ENCODE data around the gene ENOX1. TPM values are rescaled to one million over a fixed set of nuclear protein-coding genes. Genes with fewer than 3 reads are reported as not detected.

The ENOX1 gene
- total and polyA plus RNA-seq, 2 of the 13 experiments (the other 11 are each of a cell fraction or from before 2014, with no cell fraction given), result not detected

DNA sequence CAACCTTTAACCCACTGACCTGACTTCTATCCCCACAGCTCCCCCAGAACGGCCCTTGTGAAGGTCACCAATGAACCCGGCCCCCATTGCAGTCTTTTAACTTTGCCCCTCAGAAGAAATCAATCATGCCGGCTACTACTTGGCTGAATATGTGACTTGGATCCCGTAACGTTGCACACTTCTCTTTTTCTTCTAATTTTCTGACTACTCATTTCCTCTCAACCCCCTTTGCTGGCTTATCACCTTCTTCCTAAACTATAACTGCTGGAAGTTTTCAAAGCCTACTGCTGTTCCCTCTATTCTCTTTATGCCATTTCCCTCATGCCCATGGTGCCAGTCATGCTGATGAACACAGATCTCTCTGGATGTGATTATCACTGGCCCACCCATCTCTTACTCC is 395.7 kb downstream of the ENOX1 start (continued):
- TF ChIP-seq, protein P1, sequence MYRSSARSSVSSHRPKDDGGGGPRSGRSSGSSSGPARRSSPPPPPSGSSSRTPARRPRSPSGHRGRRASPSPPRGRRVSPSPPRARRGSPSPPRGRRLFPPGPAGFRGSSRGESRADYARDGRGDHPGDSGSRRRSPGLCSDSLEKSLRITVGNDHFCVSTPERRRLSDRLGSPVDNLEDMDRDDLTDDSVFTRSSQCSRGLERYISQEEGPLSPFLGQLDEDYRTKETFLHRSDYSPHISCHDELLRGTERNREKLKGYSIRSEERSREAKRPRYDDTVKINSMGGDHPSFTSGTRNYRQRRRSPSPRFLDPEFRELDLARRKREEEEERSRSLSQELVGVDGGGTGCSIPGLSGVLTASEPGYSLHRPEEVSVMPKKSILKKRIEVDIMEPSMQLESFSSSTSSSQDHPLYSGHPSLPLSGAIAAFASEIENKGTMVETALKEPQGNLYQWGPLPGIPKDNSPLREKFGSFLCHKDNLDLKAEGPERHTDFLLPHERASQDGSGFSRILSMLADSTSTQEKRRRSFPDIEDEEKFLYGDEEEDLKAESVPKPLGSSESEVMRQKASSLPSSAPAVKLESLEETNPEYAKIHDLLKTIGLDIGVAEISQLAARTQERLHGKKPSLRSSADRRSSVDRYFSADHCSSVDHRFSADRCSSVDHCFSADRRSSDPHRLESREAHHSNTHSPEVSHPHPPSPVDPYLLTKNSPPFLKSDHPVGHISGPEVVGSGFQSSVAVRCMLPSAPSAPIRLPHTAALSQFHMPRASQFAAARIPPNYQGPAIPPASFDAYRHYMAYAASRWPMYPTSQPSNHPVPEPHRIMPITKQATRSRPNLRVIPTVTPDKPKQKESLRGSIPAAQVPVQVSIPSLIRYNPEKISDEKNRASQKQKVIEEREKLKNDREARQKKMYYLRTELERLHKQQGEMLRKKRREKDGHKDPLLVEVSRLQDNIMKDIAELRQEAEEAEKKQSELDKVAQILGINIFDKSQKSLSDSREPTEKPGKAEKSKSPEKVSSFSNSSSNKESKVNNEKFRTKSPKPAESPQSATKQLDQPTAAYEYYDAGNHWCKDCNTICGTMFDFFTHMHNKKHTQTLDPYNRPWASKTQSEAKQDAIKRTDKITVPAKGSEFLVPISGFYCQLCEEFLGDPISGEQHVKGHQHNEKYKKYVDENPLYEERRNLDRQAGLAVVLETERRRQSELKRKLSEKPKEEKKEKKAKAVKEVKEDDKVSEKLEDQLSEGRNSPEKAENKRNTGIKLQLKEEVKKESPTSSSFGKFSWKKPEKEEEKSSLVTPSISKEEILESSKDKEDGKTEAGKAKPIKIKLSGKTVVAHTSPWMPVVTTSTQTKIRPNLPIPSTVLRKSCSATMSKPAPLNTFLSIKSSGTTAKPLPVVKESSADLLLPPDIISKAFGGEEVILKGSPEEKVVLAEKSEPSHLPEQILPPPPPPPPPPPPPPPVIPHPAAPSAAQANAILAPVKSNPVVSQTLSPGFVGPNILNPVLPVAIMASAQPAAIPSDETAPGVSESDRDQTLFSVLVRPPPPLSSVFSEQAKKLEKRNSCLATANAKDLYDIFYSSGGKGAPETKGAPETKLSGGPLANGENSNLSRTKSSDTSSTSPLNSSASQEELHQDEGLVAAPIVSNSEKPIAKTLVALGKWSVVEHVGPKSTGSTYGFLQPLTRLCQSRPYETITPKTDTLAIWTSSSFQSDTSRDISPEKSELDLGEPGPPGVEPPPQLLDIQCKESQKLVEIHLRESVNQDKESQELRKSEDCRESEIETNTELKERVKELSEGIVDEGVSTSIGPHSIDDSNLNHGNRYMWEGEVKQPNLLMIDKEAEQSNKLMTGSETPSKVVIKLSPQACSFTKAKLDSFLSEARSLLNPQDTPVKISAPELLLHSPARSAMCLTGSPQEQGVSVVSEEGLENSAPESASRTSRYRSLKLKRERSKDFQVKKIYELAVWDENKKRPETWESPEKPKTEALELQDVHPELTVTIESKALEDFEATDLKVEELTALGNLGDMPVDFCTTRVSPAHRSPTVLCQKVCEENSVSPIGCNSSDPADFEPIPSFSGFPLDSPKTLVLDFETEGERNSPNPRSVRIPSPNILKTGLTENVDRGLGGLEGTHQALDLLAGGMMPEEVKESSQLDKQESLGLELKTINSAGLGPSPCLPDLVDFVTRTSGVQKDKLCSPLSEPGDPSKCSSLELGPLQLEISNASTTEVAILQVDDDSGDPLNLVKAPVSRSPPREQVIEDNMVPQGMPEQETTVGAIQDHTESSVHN (CRISPR knock-in tag; IDR thresholded peaks at IDR 0.05), result no peak
- TF ChIP-seq ZNF30 (CRISPR knock-in tag; IDR thresholded peaks at IDR 0.05), result no peak
- TF ChIP-seq ZNF124 (CRISPR knock-in tag; IDR thresholded peaks at IDR 0.05), result no peak
- no peak for TF ChIP-seq HDAC2 (CRISPR knock-in tag; IDR thresholded peaks at IDR 0.05)
- TF ChIP-seq ATF1 (CRISPR knock-in tag; IDR thresholded peaks at IDR 0.05), result no peak
- no peak for TF ChIP-seq CHCHD3 (CRISPR knock-in tag; IDR thresholded peaks at IDR 0.05)
- TF ChIP-seq ZNF296 (CRISPR knock-in tag; conservative IDR thresholded peaks at IDR 0.05), result no peak
- no peak for TF ChIP-seq ZNF10 (CRISPR knock-in tag; IDR thresholded peaks at IDR 0.05; ENCODE audit: borderline replicate concordance, low read depth)
- TF ChIP-seq CENPBD1 (CRISPR knock-in tag; IDR thresholded peaks at IDR 0.05; ENCODE audit: borderline replicate concordance, low read depth), result no peak
- no peak for TF ChIP-seq ZZZ3 (CRISPR knock-in tag; IDR thresholded peaks at IDR 0.05; ENCODE audit: borderline replicate concordance)

All from HepG2 (cell line).